Vagina (tissue), 2 donors: ENCODE measurements around the gene KDM4B.
"Not testable (repeated sequence)": the region's sequence is repeated elsewhere in the genome, so short reads cannot be mapped to it uniquely, and the experiment has no call there.

Experiments used
- CTCF ChIP-seq, 3 experiments: fragments of 450-650 bp in 2 of 3; fragments of 200-600 bp in 1 of 3; sonication (generic) in 1 of 3; IDR thresholded peaks; one replicate each; pipeline ENCODE4 v1.5.1; 2017 to 2019; ENCODE audit warnings: antibody characterized with exemption in 3 of 3, mild to moderate bottlenecking in 2 of 3, moderate library complexity in 2 of 3
- POLR2A ChIP-seq, 2 donors: fragments of 450-650 bp; IDR thresholded peaks; one replicate each; pipeline ENCODE4 v1.6.1; 2017; ENCODE audit warnings: antibody characterized with exemption in 2 of 2, mild to moderate bottlenecking in 2 of 2, moderate library complexity in 2 of 2

- TF ChIP-seq CTCF, POLR2A (IDR thresholded peaks at IDR 0.05): not testable (repeated sequence)
Observed at GRCh38 chr19:5160158-5160795, 191.4 kb downstream of the KDM4B start.
